HCT116 (cell line): ENCODE measurements around the gene ATXN7L1. TPM values are rescaled to one million over a fixed set of nuclear protein-coding genes. Genes with fewer than 3 reads are reported as not detected.

Experiments
- ATAC-seq: fragments of 200-7000 bp; cut with Tn5 transposase; 2 replicates; pipeline ENCODE4 v1.9.1; 2020; ENCODE audit warnings: mild to moderate bottlenecking, moderate library complexity
- BruUV-seq: library from RNA; stranded (reverse); fragments of 400-500 nt; replicated peaks from 2 replicates; lab custom pipeline; 2021; lab: Mats Ljungman, UMichigan
- CTCF ChIA-PET: fragments of 300-600 bp; sonication (Branson Sonifier 250); formaldehyde crosslinking; loops from one replicate; lab custom pipeline; 2021; ENCODE audit warnings: antibody characterized with exemption; lab: Charles Lee
- POLR2A ChIA-PET: fragments of 300-600, 350-600 bp; sonication (Branson Sonifier 250); formaldehyde crosslinking; loops from one replicate; lab custom pipeline; 2021; ENCODE audit warnings: antibody characterized with exemption; lab: Charles Lee
- RAD21 ChIA-PET, 2 experiments: fragments of 300-600 bp; sonication (Branson Sonifier 250); formaldehyde crosslinking; loops; one replicate each; lab custom pipeline; 2023; ENCODE audit warnings: low total read pairs in 2 of 2; ENCODE audit not compliant: uncharacterized antibody in 2 of 2, unreplicated experiment in 2 of 2, low non-redundant PET in 1 of 2; lab: Charles Lee
- DNase-seq: peaks from one replicate; pipeline ENCODE4 v3.0.0-alpha.2; 2010; ENCODE audit warnings: low read depth, low spot score
- H2AFZ ChIP-seq: fragments of 200-600 bp; shearing (Covaris generic), sonication (generic); 2 replicates; pipeline ENCODE4 v1.6.1; 2017; ENCODE audit warnings: low read depth, mixed run types, mixed read lengths, antibody characterized with exemption, low read length; ENCODE audit not compliant: poor library complexity, severe bottlenecking
- H3K27ac ChIP-seq: 2 replicates; pipeline ENCODE4 v1.5.1; 2012; ENCODE audit warnings: low read depth, low read length
- H3K27me3 ChIP-seq: fragments of 200-600 bp; sonication (generic); 2 replicates; pipeline ENCODE4 v1.6.1; 2016; ENCODE audit warnings: mixed run types, low read length, mixed read lengths; ENCODE audit not compliant: insufficient read depth
- H3K36me3 ChIP-seq, 2 experiments: fragments of 200-500 bp in 1 of 2; fragments of 200-600 bp in 1 of 2; sonication (Bioruptor generic) in 1 of 2; sonication (generic) in 1 of 2; 2 replicates each; pipeline versions ENCODE4 v1.5.1 to v1.6.1; 2014 to 2016; ENCODE audit warnings: low read length in 2 of 2, inconsistent platforms in 1 of 2, mixed read lengths in 1 of 2, mixed run types in 1 of 2; ENCODE audit not compliant: insufficient read depth in 2 of 2, control insufficient read depth in 1 of 2
- H3K4me1 ChIP-seq, 2 experiments: fragments of 200-600 bp in 1 of 2; sonication (generic) in 1 of 2; 2 replicates each; pipeline versions ENCODE4 v1.5.1 to v1.6.1; 2012 to 2017; ENCODE audit warnings: low read length in 2 of 2, inconsistent platforms in 1 of 2, mild to moderate bottlenecking in 1 of 2, mixed read lengths in 1 of 2, mixed run types in 1 of 2, moderate library complexity in 1 of 2; ENCODE audit not compliant: insufficient read depth in 2 of 2, control insufficient read depth in 1 of 2
- H3K4me2 ChIP-seq: fragments of 200-600 bp; sonication (generic); 2 replicates; pipeline ENCODE4 v1.6.1; 2017; ENCODE audit warnings: mixed run types, low read length, mixed read lengths
- H3K4me3 ChIP-seq, 2 experiments: fragments of 200-600 bp in 1 of 2; sonication (generic) in 1 of 2; replicated peaks in 1 of 2; 2 replicates each; pipeline ENCODE4 v1.5.1; 2011 to 2016; ENCODE audit warnings: low read length in 2 of 2, control low read depth in 1 of 2, low read depth in 1 of 2, mild to moderate bottlenecking in 1 of 2, mixed read lengths in 1 of 2, mixed run types in 1 of 2
- H3K79me2 ChIP-seq: fragments of 200-600 bp; sonication (generic); 2 replicates; pipeline ENCODE4 v1.6.1; 2017; ENCODE audit warnings: mild to moderate bottlenecking, mixed run types, low read length, moderate library complexity, mixed read lengths; ENCODE audit not compliant: insufficient read depth
- H3K9ac ChIP-seq: fragments of 200-600 bp; sonication (generic); 2 replicates; pipeline ENCODE4 v1.6.1; 2016; ENCODE audit warnings: low read length, mixed read lengths
- H3K9me2 ChIP-seq: fragments of 200-600 bp; sonication (generic), shearing (Covaris generic); 2 replicates; pipeline ENCODE4 v1.6.1; 2017; ENCODE audit warnings: mixed run types, mild to moderate bottlenecking, moderate library complexity; ENCODE audit not compliant: insufficient read depth
- H3K9me3 ChIP-seq, 2 experiments: fragments of 200-500 bp in 1 of 2; fragments of 200-600 bp in 1 of 2; sonication (Bioruptor generic) in 1 of 2; sonication (generic) in 1 of 2; 2 replicates each; pipeline ENCODE4 v1.6.1; 2014 to 2017; ENCODE audit warnings: low read length in 2 of 2, mixed read lengths in 2 of 2, inconsistent platforms in 1 of 2, low read depth in 1 of 2, mild to moderate bottlenecking in 1 of 2, mixed run types in 1 of 2, moderate library complexity in 1 of 2; ENCODE audit not compliant: control insufficient read depth in 1 of 2, insufficient read depth in 1 of 2
- H4K20me1 ChIP-seq: fragments of 200-600 bp; sonication (generic), shearing (Covaris generic); 2 replicates; pipeline ENCODE4 v1.6.1; 2017; ENCODE audit warnings: mixed run types, mild to moderate bottlenecking, moderate library complexity; ENCODE audit not compliant: insufficient read depth
- CBX3 ChIP-seq: IDR thresholded peaks from 2 replicates; pipeline ENCODE4 v1.6.1; 2012; ENCODE audit warnings: low read depth
- CEBPB ChIP-seq: IDR thresholded peaks from 2 replicates; pipeline ENCODE4 v1.6.1; 2012; ENCODE audit warnings: low read depth
- ELF1 ChIP-seq: IDR thresholded peaks from 2 replicates; pipeline ENCODE4 v1.6.1; 2012; ENCODE audit warnings: low read depth, borderline replicate concordance
- EZH2phosphoT487 ChIP-seq: fragments of 200-600 bp; IDR thresholded peaks from 2 replicates; pipeline ENCODE4 v1.6.1; 2018; ENCODE audit warnings: antibody characterized with exemption, borderline replicate concordance
- FOSL1 ChIP-seq: IDR thresholded peaks from 2 replicates; pipeline ENCODE4 v1.6.1; 2012; ENCODE audit warnings: low read depth
- POLR2AphosphoS5 ChIP-seq: IDR thresholded peaks from 2 replicates; pipeline ENCODE4 v1.6.1; 2011; ENCODE audit warnings: mild to moderate bottlenecking, low read depth, low read length, moderate library complexity
- SIN3A ChIP-seq: IDR thresholded peaks from 2 replicates; pipeline ENCODE4 v1.6.1; 2012; ENCODE audit warnings: low read depth
- SRF ChIP-seq: IDR thresholded peaks from 2 replicates; pipeline ENCODE4 v1.6.1; 2012; ENCODE audit warnings: low read depth
- intact Hi-C: fragments of 100-400 bp; cut with micrococcal nuclease; formaldehyde crosslinking; loops from 2 replicates; pipeline ENCODE4 v1.10.0; 2022
- total RNA-seq: library from RNA; stranded (reverse); gene quantifications from one replicate; pipeline ENCODE4 v1.2.1, GENCODE V29; 2021; ENCODE audit not compliant: unreplicated experiment
- TF ChIP-seq, protein P1 (sequence below): IDR thresholded peaks from 2 replicates; pipeline ENCODE4 v1.6.1; 2012
- TF ChIP-seq, protein P2 (sequence below): IDR thresholded peaks from 2 replicates; pipeline ENCODE4 v1.6.1; 2012
- TF ChIP-seq, protein P3 (sequence below), 3 experiments: fragments of 200-600 bp in 1 of 3; sonication (generic) in 1 of 3; IDR thresholded peaks in 2 of 3; conservative IDR thresholded peaks in 1 of 3; 2 replicates each; pipeline ENCODE4 v1.5.1; 2012 to 2017; ENCODE audit warnings: low read depth in 2 of 3, low read length in 2 of 3, antibody characterized with exemption in 1 of 3, borderline replicate concordance in 1 of 3, control low read depth in 1 of 3, mild to moderate bottlenecking in 1 of 3, mixed read lengths in 1 of 3, mixed run types in 1 of 3, moderate library complexity in 1 of 3; ENCODE audit not compliant: insufficient read depth in 1 of 3

The ATXN7L1 gene
- total RNA-seq, 1 experiment from 2014 or later, result 11.5 TPM

DNA sequence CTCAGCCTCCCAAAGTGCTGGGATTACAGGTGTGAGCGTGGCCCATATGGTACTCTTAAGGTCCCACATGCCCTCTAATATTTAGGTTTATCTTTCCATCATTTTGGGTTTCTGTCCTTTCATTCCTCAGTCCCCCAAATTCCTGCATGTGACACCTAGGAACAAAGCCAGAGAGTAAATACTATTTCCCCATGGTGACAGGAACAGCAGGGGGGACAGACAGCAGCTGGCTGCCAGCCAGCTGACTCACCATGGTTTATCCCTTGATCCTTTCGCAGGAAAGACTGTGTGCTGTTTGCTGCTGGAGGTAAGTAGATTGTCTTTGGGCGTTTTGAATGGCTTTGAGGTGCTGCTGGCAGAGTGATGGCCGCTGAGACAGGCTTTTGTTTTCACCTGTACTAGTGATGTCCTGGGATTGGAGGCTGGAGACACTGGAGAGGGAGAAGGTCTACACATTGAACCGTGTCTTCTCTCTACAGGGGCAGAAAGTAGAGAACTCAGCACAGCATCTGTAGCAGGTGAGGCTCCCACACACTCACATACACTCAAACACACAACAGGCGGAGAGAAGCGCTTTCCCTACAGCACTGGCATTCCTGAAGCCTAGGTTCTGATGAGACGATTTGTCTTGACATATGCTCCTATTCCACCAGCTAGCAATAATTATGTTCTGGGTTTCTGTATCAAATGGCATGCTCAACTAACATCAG, 211.4 kb downstream of the ATXN7L1 start (continued):
- TF ChIP-seq, protein P1, sequence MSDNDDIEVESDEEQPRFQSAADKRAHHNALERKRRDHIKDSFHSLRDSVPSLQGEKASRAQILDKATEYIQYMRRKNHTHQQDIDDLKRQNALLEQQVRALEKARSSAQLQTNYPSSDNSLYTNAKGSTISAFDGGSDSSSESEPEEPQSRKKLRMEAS, result no peak
- TF ChIP-seq SRF (no peak; the same call in 1 of the 2 replicates), POLR2AphosphoS5 (peak; percentile 67), ELF1 (no peak)

DNA sequence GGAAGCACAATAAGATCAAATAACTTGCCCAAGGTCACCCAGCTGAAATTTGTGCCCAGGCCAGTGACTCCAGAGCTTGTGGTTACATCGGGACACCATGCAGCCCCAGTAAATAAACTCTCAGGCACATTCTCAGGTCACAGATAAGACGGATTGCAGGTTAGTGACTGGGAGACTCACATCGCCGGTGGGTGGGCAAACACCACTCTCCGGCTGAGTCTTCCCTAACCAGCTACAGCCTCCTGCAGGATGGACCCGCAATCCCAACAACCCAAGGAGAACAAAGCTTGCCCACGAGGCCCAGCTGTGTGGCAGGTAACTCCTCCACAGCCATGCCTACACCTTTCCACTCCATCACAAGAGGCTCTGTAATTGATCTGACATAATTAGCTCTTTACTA, 213.4 kb downstream of the ATXN7L1 start:
- ATAC-seq, result no peak
- TF ChIP-seq FOSL1 (no peak), SIN3A (no peak), EZH2phosphoT487 (no peak), CEBPB (no peak), CBX3 (no peak), ELF1 (no peak)
- TF ChIP-seq, protein P2, sequence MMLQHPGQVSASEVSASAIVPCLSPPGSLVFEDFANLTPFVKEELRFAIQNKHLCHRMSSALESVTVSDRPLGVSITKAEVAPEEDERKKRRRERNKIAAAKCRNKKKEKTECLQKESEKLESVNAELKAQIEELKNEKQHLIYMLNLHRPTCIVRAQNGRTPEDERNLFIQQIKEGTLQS, result no peak
- TF ChIP-seq, protein P3, sequence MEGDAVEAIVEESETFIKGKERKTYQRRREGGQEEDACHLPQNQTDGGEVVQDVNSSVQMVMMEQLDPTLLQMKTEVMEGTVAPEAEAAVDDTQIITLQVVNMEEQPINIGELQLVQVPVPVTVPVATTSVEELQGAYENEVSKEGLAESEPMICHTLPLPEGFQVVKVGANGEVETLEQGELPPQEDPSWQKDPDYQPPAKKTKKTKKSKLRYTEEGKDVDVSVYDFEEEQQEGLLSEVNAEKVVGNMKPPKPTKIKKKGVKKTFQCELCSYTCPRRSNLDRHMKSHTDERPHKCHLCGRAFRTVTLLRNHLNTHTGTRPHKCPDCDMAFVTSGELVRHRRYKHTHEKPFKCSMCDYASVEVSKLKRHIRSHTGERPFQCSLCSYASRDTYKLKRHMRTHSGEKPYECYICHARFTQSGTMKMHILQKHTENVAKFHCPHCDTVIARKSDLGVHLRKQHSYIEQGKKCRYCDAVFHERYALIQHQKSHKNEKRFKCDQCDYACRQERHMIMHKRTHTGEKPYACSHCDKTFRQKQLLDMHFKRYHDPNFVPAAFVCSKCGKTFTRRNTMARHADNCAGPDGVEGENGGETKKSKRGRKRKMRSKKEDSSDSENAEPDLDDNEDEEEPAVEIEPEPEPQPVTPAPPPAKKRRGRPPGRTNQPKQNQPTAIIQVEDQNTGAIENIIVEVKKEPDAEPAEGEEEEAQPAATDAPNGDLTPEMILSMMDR (IDR thresholded peaks at IDR 0.05 in 2 of 3, conservative IDR thresholded peaks at IDR 0.05 in 1 of 3; ENCODE audit: borderline replicate concordance in 1 of 3, insufficient read depth in 1 of 3, low read depth in 2 of 3, low read length in 2 of 3), result no peak
- ChIA-PET POLR2A (no interaction called here), CTCF (interaction anchor here (1.1 kb wide), 1 partner anchor 11 kb away, joined by 3 read pairs; no protein-coding TSS in a partner anchor), RAD21 (no interaction called here)
- BruUV-seq, result TSS peak; percentile 22
- intact Hi-C loops, result no loop called here
- H3K9ac ChIP-seq, result no peak overlapping the region
- no peak overlapping the region for H3K4me3 ChIP-seq
- no peaks in the 10 kb centered on the region for H3K27me3 ChIP-seq
- H3K27ac ChIP-seq, result no peak overlapping the region
- no peaks in the 10 kb centered on the region for H3K9me2 ChIP-seq
- DNase-seq, result no peak
- no peak overlapping the region for H3K4me2 ChIP-seq
- peaks cover 12 to 17% of the 10 kb centered on the region in 2 experiments for H3K4me1 ChIP-seq
- no peaks in the 10 kb centered on the region for H4K20me1 ChIP-seq
- H3K36me3 ChIP-seq, result no peaks in the 10 kb centered on the region; a peak in 1 of 4 replicates
- H3K79me2 ChIP-seq, result no peaks in the 10 kb centered on the region
- no peaks in the 10 kb centered on the region for H3K9me3 ChIP-seq
- H2AFZ ChIP-seq, result no peak overlapping the region
